ENCODE results near the gene ZNF652.

The ZNF652 gene

DNA sequence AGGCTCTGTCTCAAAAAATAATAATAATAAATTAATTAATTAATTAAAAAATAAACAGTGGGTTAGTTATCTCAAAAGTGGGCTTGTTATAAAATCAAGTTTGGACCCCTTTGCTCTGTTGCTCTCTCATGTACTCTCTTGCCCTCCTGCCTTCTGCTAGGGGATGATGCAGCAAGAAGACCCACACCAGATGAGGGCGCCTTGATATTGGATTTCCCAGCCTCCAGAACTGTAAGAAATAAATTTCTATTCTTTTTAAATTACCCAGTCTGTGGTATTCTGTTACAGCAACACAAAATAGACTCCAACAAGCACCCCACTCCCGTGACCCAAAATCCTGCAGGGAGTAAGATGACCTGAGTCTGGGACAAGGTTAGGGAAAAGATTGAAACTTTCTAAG, 2.1 kb upstream of the ZNF652 start:
- TF ChIP-seq, protein P1, sequence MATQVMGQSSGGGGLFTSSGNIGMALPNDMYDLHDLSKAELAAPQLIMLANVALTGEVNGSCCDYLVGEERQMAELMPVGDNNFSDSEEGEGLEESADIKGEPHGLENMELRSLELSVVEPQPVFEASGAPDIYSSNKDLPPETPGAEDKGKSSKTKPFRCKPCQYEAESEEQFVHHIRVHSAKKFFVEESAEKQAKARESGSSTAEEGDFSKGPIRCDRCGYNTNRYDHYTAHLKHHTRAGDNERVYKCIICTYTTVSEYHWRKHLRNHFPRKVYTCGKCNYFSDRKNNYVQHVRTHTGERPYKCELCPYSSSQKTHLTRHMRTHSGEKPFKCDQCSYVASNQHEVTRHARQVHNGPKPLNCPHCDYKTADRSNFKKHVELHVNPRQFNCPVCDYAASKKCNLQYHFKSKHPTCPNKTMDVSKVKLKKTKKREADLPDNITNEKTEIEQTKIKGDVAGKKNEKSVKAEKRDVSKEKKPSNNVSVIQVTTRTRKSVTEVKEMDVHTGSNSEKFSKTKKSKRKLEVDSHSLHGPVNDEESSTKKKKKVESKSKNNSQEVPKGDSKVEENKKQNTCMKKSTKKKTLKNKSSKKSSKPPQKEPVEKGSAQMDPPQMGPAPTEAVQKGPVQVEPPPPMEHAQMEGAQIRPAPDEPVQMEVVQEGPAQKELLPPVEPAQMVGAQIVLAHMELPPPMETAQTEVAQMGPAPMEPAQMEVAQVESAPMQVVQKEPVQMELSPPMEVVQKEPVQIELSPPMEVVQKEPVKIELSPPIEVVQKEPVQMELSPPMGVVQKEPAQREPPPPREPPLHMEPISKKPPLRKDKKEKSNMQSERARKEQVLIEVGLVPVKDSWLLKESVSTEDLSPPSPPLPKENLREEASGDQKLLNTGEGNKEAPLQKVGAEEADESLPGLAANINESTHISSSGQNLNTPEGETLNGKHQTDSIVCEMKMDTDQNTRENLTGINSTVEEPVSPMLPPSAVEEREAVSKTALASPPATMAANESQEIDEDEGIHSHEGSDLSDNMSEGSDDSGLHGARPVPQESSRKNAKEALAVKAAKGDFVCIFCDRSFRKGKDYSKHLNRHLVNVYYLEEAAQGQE (IDR thresholded peaks at IDR 0.05; ENCODE audit: low read depth) = no peak
- TF ChIP-seq, protein P2, sequence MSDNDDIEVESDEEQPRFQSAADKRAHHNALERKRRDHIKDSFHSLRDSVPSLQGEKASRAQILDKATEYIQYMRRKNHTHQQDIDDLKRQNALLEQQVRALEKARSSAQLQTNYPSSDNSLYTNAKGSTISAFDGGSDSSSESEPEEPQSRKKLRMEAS (IDR thresholded peaks at IDR 0.05) = no peak
- TF ChIP-seq TCF12 (IDR thresholded peaks at IDR 0.05; ENCODE audit: low read depth) = no peak
- TF ChIP-seq EGR1 (IDR thresholded peaks at IDR 0.05) = no peak
- no peak for TF ChIP-seq CEBPB (IDR thresholded peaks at IDR 0.05)
- TF ChIP-seq YY1 (IDR thresholded peaks at IDR 0.05; ENCODE audit: low read depth) = no peak
- TF ChIP-seq, protein P3, sequence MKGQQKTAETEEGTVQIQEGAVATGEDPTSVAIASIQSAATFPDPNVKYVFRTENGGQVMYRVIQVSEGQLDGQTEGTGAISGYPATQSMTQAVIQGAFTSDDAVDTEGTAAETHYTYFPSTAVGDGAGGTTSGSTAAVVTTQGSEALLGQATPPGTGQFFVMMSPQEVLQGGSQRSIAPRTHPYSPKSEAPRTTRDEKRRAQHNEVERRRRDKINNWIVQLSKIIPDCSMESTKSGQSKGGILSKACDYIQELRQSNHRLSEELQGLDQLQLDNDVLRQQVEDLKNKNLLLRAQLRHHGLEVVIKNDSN (IDR thresholded peaks at IDR 0.05) = no peak
- no peak for TF ChIP-seq ZBTB7A (IDR thresholded peaks at IDR 0.05; ENCODE audit: low read depth)
- TF ChIP-seq TAF1 (IDR thresholded peaks at IDR 0.05; ENCODE audit: low read depth) = no peak
- TF ChIP-seq CREB1 (IDR thresholded peaks at IDR 0.05; ENCODE audit: low read depth) = no peak
- TF ChIP-seq NFIC (IDR thresholded peaks at IDR 0.05) = no peak
- TF ChIP-seq TEAD4 (IDR thresholded peaks at IDR 0.05) = no peak
- no peak for TF ChIP-seq FOXM1 (IDR thresholded peaks at IDR 0.05; ENCODE audit: borderline replicate concordance, low read depth)
- no peak for TF ChIP-seq EP300 (IDR thresholded peaks at IDR 0.05; ENCODE audit: borderline replicate concordance)
- no peak for TF ChIP-seq RAD21 (IDR thresholded peaks at IDR 0.05; ENCODE audit: low read depth)

DNA sequence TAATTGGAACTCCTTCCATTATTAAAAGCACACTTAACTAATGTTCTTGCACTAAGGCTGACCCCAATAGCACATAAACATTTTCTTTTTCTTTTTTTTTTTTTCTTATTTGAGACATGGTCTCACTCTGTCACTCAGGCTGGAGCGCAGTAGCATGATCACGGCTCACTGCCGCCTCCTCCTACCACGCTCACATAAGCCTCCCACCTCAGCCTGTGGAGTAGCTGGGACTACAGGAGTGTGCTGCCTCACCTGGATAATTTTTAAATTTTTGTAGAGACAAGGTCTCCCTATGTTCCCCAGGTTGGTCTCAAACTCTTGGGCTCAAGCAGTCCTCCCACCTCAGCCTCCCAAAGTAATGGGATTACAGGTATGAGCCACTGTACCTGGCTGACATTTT, 1.2 kb upstream of the ZNF652 start:
- TF ChIP-seq RAD21 (IDR thresholded peaks at IDR 0.05; ENCODE audit: low read depth) (no peak), TCF12 (IDR thresholded peaks at IDR 0.05; ENCODE audit: low read depth) (no peak), ZBTB7A (IDR thresholded peaks at IDR 0.05; ENCODE audit: low read depth) (no peak), EP300 (IDR thresholded peaks at IDR 0.05; ENCODE audit: borderline replicate concordance) (no peak), TAF1 (IDR thresholded peaks at IDR 0.05; ENCODE audit: low read depth) (no peak)
- TF ChIP-seq, protein P3 (IDR thresholded peaks at IDR 0.05) = no peak
- TF ChIP-seq, protein P1 (IDR thresholded peaks at IDR 0.05; ENCODE audit: low read depth) = no peak

DNA sequence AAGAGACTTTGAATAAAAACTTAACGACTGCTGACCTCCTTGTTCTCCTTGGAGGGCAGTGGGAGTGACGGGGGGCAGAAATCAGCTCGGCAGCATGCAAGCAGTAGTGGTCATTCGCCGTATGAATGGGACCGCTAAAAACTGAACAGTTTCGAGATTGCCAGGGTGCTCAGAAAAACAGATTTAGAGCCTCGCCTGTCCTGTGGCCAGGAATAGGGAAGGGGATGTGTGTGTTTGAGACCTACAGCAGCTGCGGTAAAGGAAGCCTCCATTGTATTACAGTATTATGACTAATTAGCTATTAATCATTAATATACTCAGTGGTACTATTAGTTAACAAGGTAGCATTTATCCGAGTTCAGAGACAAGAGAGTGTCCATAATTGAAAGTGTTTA, 670 bp upstream of the ZNF652 start:
- no peak for TF ChIP-seq CREB1 (IDR thresholded peaks at IDR 0.05; ENCODE audit: low read depth)
- TF ChIP-seq TAF1 (IDR thresholded peaks at IDR 0.05; ENCODE audit: low read depth) = no peak
- no peak for TF ChIP-seq FOXM1 (IDR thresholded peaks at IDR 0.05; ENCODE audit: borderline replicate concordance, low read depth)
- TF ChIP-seq, protein P2 (IDR thresholded peaks at IDR 0.05) = no peak
- no peak for TF ChIP-seq NFIC (IDR thresholded peaks at IDR 0.05)
- TF ChIP-seq, protein P3 (IDR thresholded peaks at IDR 0.05) = no peak

DNA sequence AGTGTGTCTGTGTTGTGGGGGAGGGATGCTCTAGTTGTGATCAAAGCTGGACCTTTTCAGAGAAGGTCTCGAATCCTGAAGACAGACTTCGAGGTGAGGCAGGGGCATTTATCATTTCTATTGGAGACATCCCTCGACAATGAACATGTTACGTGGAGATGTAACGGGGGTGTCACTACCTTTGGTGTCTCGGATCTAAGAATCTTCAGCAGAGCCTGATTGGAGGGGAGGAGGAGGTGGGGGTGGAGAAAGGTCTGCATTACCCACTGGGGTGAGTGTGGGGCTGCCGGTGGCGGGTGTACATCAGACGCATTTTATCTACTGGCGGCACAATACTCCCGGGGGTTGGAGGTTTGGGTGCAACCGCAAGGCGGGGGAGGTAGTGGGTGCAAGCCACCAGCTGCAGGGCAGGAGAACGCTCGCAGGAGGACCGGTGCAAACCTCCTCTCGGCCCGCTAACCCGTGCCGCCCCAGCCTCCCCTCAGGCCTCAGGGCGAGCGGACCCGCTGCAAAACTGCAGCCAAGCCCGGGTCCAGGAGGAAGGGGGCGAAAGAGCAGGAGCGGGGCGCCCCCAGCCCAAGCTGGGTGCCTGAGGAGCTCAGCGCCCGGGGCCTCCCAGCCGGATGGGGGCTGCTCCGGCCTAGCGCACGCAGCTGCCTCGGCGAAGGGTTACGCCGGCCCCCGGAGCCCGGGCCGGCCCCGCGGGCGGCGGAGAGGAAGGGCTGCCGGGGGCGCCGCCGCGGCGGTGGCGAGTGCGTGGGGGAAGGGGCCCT, 735 bp downstream of the ZNF652 start:
- no peak for TF ChIP-seq TCF12 (IDR thresholded peaks at IDR 0.05; ENCODE audit: low read depth)
- TF ChIP-seq CREB1 (IDR thresholded peaks at IDR 0.05; ENCODE audit: low read depth) = no peak
- no peak; the same call in 1 of the 2 replicates for TF ChIP-seq TAF1 (IDR thresholded peaks at IDR 0.05; ENCODE audit: low read depth)
- TF ChIP-seq YY1 (IDR thresholded peaks at IDR 0.05; ENCODE audit: low read depth) = 0 out of 2 replicates have a peak, but pooled peaks have one; percentile 11
- TF ChIP-seq EP300 (IDR thresholded peaks at IDR 0.05; ENCODE audit: borderline replicate concordance) = peak; percentile 9; the same call in 1 of the 2 replicates
- no peak for TF ChIP-seq TEAD4 (IDR thresholded peaks at IDR 0.05)
- TF ChIP-seq EGR1 (IDR thresholded peaks at IDR 0.05) = 0 out of 2 replicates have a peak, but pooled peaks have one; percentile 12
- TF ChIP-seq NFIC (IDR thresholded peaks at IDR 0.05) = no peak
- no peak for TF ChIP-seq CEBPB (IDR thresholded peaks at IDR 0.05)
- TF ChIP-seq, protein P1 (IDR thresholded peaks at IDR 0.05; ENCODE audit: low read depth) = no peak
- TF ChIP-seq, protein P2 (IDR thresholded peaks at IDR 0.05) = no peak
- TF ChIP-seq, protein P3 (IDR thresholded peaks at IDR 0.05) = no peak
- TF ChIP-seq RAD21 (IDR thresholded peaks at IDR 0.05; ENCODE audit: low read depth) = no peak
- no peak for TF ChIP-seq ZBTB7A (IDR thresholded peaks at IDR 0.05; ENCODE audit: low read depth)
- TF ChIP-seq FOXM1 (IDR thresholded peaks at IDR 0.05; ENCODE audit: borderline replicate concordance, low read depth) = no peak
